ENCODE data around the gene KRTAP10-6.
"Not testable (repeated sequence)": the region's sequence is repeated elsewhere in the genome, so short reads cannot be mapped to it uniquely, and the experiment has no call there.

The KRTAP10-6 gene

DNA sequence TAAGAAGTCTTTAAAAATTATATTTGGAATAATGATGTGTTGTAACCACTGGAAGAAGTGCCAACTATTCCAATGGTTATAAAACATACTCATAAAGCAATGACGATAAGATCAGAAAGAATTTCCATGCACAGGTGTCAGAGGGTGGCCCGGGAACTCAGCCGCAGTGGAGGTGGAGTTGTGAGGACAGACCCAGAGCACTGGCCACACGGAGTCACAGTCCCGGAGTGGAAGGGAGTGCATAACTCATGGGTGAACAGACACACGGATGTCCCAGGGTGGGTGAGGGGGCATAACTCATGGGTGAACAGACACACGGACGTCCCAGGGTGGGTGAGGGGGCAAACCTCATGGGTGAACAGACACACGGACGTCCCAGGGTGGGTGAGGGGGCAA, 16.3 kb downstream of the KRTAP10-6 start:
- TF ChIP-seq, protein P1, sequence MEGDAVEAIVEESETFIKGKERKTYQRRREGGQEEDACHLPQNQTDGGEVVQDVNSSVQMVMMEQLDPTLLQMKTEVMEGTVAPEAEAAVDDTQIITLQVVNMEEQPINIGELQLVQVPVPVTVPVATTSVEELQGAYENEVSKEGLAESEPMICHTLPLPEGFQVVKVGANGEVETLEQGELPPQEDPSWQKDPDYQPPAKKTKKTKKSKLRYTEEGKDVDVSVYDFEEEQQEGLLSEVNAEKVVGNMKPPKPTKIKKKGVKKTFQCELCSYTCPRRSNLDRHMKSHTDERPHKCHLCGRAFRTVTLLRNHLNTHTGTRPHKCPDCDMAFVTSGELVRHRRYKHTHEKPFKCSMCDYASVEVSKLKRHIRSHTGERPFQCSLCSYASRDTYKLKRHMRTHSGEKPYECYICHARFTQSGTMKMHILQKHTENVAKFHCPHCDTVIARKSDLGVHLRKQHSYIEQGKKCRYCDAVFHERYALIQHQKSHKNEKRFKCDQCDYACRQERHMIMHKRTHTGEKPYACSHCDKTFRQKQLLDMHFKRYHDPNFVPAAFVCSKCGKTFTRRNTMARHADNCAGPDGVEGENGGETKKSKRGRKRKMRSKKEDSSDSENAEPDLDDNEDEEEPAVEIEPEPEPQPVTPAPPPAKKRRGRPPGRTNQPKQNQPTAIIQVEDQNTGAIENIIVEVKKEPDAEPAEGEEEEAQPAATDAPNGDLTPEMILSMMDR (IDR thresholded peaks at IDR 0.05; ENCODE audit: low read depth, low read length, missing control alignments): no peak
- Histone ChIP-seq H3K27me3 (replicated peaks) (no peaks in the 10 kb centered on the region), H3K36me3 (replicated peaks) (no peaks in the 10 kb centered on the region), H3K4me3 (ENCODE audit: low read depth, low read length) (no peak overlapping the region), H3K27ac (no peak overlapping the region)
- in situ Hi-C loops (cut with HindIII; ENCODE audit: low pct_ligation_motif_present, low sequenced_read_pairs): no loop called here
- no peak for DNase-seq

DNA sequence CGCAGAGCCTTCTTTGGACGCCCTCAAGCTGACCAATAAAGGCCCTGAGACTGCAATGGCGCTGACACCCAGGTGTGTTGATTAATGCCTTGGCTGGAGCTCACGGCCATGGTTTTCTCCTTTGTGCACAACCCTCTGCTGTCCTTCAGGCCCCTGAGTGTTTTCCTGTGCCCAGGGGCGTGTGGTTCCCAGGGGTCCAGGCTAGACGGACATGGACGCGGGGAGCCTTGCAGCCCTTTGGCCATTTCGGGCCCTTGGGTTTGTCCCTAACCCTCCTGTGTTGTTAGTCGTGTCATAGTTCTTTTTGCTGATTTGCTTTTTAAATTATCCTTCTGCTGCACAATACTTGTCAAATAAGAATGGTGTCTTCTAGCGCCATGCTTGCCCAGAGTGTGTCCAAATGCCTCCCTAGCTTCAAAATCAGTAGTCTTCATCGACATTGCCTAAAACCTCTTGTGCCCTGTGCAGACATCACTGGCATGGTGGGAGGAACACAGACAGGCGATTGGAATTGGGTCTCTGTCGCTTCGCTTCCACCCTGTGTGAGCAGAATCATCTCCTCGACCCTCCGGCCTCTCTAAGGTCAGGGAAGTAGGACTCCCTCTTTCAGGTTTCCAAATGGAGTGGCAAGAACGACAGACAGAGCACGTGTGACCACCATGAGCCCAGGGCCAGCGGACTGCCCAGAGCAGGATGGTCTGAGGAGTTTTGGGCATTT, 16.8 kb downstream of the KRTAP10-6 start:
- H3K4me3 ChIP-seq (ENCODE audit: low read depth, low read length): no peak overlapping the region
- H3K27me3 ChIP-seq (replicated peaks): no peaks in the 10 kb centered on the region
- no peaks in the 10 kb centered on the region for H3K36me3 ChIP-seq (replicated peaks)
- DNase-seq: no peak
- in situ Hi-C loops (cut with HindIII; ENCODE audit: low pct_ligation_motif_present, low sequenced_read_pairs): no loop called here
- TF ChIP-seq, protein P1 (IDR thresholded peaks at IDR 0.05; ENCODE audit: low read depth, low read length, missing control alignments): no peak
- no peak overlapping the region for H3K27ac ChIP-seq

DNA sequence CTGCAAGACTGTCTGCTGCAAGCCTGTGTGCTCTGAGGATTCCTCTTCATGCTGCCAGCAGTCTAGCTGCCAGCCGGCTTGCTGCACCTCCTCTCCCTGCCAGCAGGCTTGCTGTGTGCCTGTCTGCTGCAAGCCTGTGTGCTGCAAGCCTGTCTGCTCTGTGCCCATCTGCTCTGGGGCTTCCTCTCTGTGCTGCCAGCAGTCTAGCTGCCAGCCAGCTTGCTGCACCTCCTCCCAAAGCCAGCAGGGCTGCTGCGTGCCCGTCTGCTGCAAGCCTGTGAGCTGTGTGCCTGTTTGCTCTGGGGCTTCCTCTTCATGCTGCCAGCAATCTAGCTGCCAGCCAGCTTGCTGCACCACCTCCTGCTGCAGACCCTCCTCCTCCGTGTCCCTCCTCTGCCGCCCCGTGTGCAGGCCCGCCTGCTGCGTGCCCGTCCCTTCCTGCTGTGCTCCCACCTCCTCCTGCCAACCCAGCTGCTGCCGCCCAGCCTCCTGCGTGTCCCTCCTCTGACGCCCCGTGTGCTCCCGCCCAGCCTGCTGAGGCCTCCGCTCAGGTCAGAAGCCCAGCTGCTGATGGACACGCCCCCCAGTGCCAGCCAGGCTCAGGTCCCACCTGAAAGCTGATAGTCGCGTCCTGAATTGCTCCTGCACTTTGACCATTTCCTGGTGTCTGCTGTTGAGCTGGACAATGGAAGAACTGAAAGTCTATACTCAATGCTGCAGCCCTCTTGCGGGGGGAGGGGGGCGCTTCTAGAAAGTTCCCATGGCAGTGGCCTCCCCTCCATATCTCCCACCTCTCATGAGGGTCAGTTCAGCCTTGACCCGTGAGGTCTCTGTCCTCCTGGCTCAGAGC, 17.6 kb downstream of the KRTAP10-6 start:
- TF ChIP-seq, protein P1 (IDR thresholded peaks at IDR 0.05; ENCODE audit: low read depth, low read length, missing control alignments): no peak
- in situ Hi-C loops (cut with HindIII; ENCODE audit: low pct_ligation_motif_present, low sequenced_read_pairs): no loop called here
- no peak for DNase-seq
- H3K4me3 ChIP-seq (ENCODE audit: low read depth, low read length): no peak overlapping the region
- no peak overlapping the region for H3K27ac ChIP-seq
- no peaks in the 10 kb centered on the region for H3K27me3 ChIP-seq (replicated peaks)
- H3K36me3 ChIP-seq (replicated peaks): no peaks in the 10 kb centered on the region

DNA sequence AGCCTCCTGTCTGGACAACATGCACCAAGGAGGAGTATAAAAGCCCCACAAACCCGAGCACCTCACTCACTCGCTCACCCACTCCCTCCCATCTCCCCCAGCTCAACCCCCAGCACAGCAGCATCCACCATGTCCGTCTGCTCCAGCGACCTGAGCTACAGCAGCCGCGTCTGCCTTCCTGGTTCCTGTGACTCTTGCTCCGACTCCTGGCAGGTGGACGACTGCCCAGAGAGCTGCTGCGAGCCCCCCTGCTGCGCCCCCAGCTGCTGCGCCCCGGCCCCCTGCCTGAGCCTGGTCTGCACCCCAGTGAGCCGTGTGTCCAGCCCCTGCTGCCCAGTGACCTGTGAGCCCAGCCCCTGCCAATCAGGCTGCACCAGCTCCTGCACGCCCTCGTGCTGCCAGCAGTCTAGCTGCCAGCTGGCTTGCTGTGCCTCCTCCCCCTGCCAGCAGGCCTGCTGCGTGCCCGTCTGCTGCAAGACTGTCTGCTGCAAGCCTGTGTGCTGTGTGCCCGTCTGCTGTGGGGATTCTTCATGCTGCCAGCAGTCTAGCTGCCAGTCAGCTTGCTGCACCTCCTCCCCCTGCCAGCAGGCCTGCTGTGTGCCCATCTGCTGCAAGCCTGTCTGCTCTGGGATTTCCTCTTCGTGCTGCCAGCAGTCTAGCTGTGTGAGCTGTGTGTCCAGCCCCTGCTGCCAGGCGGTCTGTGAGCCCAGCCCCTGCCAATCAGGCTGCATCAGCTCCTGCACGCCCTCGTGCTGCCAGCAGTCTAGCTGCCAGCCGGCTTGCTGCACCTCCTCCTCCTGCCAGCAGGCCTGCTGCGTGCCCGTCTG, 18.5 kb downstream of the KRTAP10-6 start, which contains the start of gene KRTAP10-4:
Gene KRTAP10-4, plus strand, starts transcription at position 100 of the 827 bp plus-strand sequence. Its CDS starts 30 bp downstream, at position 130.
- H3K27ac ChIP-seq; H3K4me3 ChIP-seq (ENCODE audit: low read depth, low read length); H3K36me3 ChIP-seq (replicated peaks); H3K27me3 ChIP-seq (replicated peaks); in situ Hi-C loops (cut with HindIII; ENCODE audit: low pct_ligation_motif_present, low sequenced_read_pairs); DNase-seq: not testable (repeated sequence)

DNA sequence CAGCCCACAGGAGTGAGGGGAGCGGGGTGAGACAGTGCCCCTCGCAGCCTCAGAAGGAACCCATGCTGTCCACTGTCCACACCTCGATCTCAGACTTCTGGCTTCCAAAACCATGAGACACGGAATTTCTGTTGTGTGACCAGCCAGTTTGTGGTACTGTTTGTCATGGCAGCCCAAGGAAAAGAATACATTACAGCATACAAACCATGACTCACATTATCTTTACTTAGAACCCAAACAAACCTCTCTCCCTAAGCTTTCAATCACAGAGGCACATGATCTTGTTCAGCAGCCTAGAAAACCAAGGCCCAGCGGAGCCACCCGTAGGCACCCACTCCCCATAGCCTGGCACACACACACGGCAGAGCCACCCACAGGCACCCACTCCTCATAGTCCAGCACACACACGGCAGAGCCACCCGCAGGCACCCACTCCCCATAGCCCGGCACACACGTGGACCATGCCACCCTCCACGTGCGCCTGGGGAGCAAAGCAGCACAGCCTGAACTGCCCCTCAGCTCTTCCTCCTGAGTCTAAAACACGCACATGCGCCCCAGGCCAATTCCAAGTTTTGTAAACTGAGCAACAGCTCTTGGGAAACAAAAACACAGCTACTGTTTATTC, 19.2 kb downstream of the KRTAP10-6 start:
- no peak overlapping the region for H3K4me3 ChIP-seq (ENCODE audit: low read depth, low read length)
- in situ Hi-C loops (cut with HindIII; ENCODE audit: low pct_ligation_motif_present, low sequenced_read_pairs): no loop called here
- peak; percentile 39 for DNase-seq
- TF ChIP-seq, protein P1 (IDR thresholded peaks at IDR 0.05; ENCODE audit: low read depth, low read length, missing control alignments): no peak
- no peaks in the 10 kb centered on the region for H3K36me3 ChIP-seq (replicated peaks)
- no peak overlapping the region for H3K27ac ChIP-seq
- no peaks in the 10 kb centered on the region for H3K27me3 ChIP-seq (replicated peaks)

Measured in brain microvascular endothelial cell (primary cell).